Body of pancreas (tissue), 4 donors: ENCODE measurements around the gene RAPGEF1. TPM values are rescaled to one million over a fixed set of nuclear protein-coding genes. Genes with fewer than 3 reads are reported as not detected.

ENCODE experiments used
- ATAC-seq: fragments of 150-250 bp; one replicate; pipeline ENCODE4 v1.9.1; 2016
- DNase-seq, 4 donors: peaks; one replicate each; pipeline ENCODE4 v3.0.0-alpha.2; 2019
- H3K27ac ChIP-seq, 4 donors: fragments of 200-600 bp; sonication (generic); 1 replicate in 3 of 4; 2 replicates in 1 of 4; pipeline versions ENCODE4 v1.5.1 to v1.6.1; 2016 to 2019; ENCODE audit warnings: mild to moderate bottlenecking in 1 of 4, mixed read lengths in 1 of 4, moderate library complexity in 1 of 4
- H3K27me3 ChIP-seq, 2 donors: fragments of 200-600 bp; sonication (generic); one replicate each; pipeline ENCODE4 v1.6.0; 2016; ENCODE audit warnings: mild to moderate bottlenecking in 1 of 2
- H3K36me3 ChIP-seq, 2 donors: fragments of 200-600 bp; sonication (generic); replicated peaks in 1 of 2; 2 replicates each; pipeline ENCODE4 v1.5.1; 2016; ENCODE audit warnings: low read depth in 2 of 2; ENCODE audit not compliant: insufficient read depth in 1 of 2
- H3K4me1 ChIP-seq: fragments of 200-600 bp; sonication (generic); one replicate; pipeline ENCODE4 v1.6.0; 2016
- H3K4me3 ChIP-seq, 2 donors: fragments of 200-600 bp; sonication (generic); 1 replicate in 1 of 2; 2 replicates in 1 of 2; pipeline ENCODE4 v1.5.1; 2016 to 2019
- H3K9me3 ChIP-seq, 3 donors: fragments of 200-600 bp; sonication (generic); 1 replicate in 2 of 3; 2 replicates in 1 of 3; pipeline ENCODE4 v1.5.1; 2016
- CTCF ChIP-seq, 7 experiments: fragments of 450-650 bp in 4 of 7; fragments of 200-600 bp in 3 of 7; sonication (generic) in 3 of 7; IDR thresholded peaks; one replicate each; pipeline ENCODE4 v1.5.1; 2016 to 2019; ENCODE audit warnings: antibody characterized with exemption in 7 of 7
- POLR2A ChIP-seq, 3 donors: fragments of 450-650 bp; IDR thresholded peaks; one replicate each; pipeline ENCODE4 v1.6.1; 2016; ENCODE audit warnings: antibody characterized with exemption in 3 of 3, mild to moderate bottlenecking in 2 of 3
- WGBS, 2 donors: methylation state at CpG; one replicate each; pipeline ENCODE4 v1.1.5; 2017; 5-methylcytosine and 5-hydroxymethylcytosine counted together
- intact Hi-C: fragments of 100-400 bp; cut with DNase I; formaldehyde crosslinking; loops from one replicate; pipeline ENCODE4 v1.15.1; 2023
- total RNA-seq, 2 donors: library from RNA; depleted of rRNA; stranded (reverse); fragments of >200 nt; gene quantifications; one replicate each; pipeline ENCODE4 v1.1.0, GENCODE V29; 2016

RAPGEF1 gene
- total RNA-seq, 2 donors from 2014 or later: 30.1 to 70.5 TPM

DNA sequence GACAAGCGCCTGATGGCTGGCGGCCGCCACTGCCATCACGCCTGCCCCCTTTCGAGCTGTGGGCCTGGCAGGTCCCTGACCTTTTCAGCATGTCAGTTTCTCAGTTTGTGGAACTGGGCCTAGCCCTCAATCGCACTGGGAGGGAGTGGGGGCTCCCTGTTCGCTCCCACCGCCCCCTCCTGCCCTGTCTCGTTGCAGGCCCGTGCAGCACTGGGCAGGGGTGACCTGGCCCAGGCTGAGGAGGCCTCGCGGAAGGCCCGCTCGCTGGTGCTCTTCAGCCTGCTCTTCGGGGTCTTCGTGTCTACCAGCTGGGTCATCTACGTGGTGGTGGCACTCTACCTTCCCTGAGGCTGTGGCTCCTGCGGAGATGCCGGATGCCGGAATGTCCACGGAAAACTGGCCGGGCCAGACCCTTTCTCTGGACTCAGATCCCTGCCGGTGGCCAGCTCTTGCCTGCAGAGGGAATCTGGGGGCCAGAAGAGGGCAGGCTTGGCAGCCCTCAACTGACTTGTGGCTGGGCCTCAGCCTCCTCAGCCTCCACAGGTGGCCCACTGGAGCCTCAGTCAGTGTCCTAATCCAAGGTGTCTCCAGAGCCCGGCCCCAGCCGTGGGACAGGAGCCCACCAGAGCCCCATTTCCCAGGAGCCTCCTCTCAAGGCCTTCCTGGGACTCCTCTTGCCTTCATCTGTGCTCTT, 181.9 kb downstream of the RAPGEF1 start:
- whole genome bisulfite sequencing, 2 donors: 95 to 96% methylated on average over 5 to 17 of the region's 25 CpGs
- no peak overlapping the region for H3K4me3 ChIP-seq
- no peak for DNase-seq
- no peak for ATAC-seq
- TF ChIP-seq CTCF (IDR thresholded peaks at IDR 0.05) (no peak), POLR2A (IDR thresholded peaks at IDR 0.05) (no peak)
- no peaks in the 10 kb centered on the region for H3K4me1 ChIP-seq
- H3K27me3 ChIP-seq: no peaks in the 10 kb centered on the region
- intact Hi-C loops: no loop called here
- no peak overlapping the region for H3K27ac ChIP-seq
- no peaks in the 10 kb centered on the region for H3K36me3 ChIP-seq
- no peaks in the 10 kb centered on the region for H3K9me3 ChIP-seq

- Histone ChIP-seq H3K27ac (no peak overlapping the region), H3K27me3 (no peaks in the 10 kb centered on the region), H3K9me3 (no peaks in the 10 kb centered on the region), H3K4me1 (no peaks in the 10 kb centered on the region), H3K36me3 (no peaks in the 10 kb centered on the region), H3K4me3 (no peak overlapping the region)
- DNase-seq (no peak), ATAC-seq (no peak)
- intact Hi-C loops: no loop called here
- 90 to 93% methylated on average over 9 to 15 of the region's 15 CpGs for WGBS, 2 donors
- TF ChIP-seq CTCF (IDR thresholded peaks at IDR 0.05) (no peak), POLR2A (IDR thresholded peaks at IDR 0.05) (no peak)
These were observed 183.8 kb downstream of the RAPGEF1 start for GRCh38 chr9:131555841-131556673.

DNA sequence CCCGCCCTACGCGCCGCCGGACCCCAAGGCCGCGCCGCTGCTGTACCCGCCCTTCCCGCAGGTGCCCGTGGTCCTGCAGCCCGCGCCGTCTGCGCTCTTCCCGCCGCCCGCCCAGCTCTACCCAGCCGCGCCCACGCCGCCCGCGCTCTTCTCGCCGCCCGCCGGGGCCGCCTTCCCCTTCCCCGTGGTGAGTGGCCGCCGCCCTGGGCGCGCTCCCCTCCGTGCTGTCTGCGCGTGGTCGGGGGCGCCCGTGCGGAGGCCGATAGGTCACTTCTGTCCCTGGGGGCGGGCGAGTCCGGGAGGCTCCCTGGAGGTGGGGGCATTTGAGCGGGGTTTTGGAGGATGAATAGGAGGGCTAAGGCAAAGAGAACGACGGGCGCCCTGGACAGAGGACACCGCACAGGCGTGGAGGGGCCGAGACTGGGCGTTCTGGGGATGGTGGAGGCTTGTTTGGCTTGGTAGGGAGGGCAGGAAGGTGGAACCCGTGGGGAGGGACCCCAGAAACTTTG, 185.0 kb downstream of the RAPGEF1 start:
- Histone ChIP-seq H3K27ac (no peak overlapping the region), H3K36me3 (no peaks in the 10 kb centered on the region), H3K4me1 (no peaks in the 10 kb centered on the region), H3K9me3 (no peaks in the 10 kb centered on the region), H3K27me3 (no peaks in the 10 kb centered on the region), H3K4me3 (no peak overlapping the region)
- intact Hi-C loops: no loop called here
- 62 to 91% methylated on average over 40 to 54 of the region's 54 CpGs for WGBS, 2 donors
- ATAC-seq: no peak
- DNase-seq: no peak
- TF ChIP-seq CTCF (IDR thresholded peaks at IDR 0.05) (no peak), POLR2A (IDR thresholded peaks at IDR 0.05) (no peak)

- no peaks in the 10 kb centered on the region for H3K9me3 ChIP-seq
- no peak for DNase-seq
- ATAC-seq: no peak
- H3K27ac ChIP-seq: no peak overlapping the region
- WGBS, 2 donors: 69 to 91% methylated on average over 10 to 37 of the region's 60 CpGs
- no peaks in the 10 kb centered on the region for H3K27me3 ChIP-seq
- no peaks in the 10 kb centered on the region for H3K4me1 ChIP-seq
- intact Hi-C loops: no loop called here
- no peaks in the 10 kb centered on the region for H3K36me3 ChIP-seq
- TF ChIP-seq POLR2A (IDR thresholded peaks at IDR 0.05) (no peak), CTCF (IDR thresholded peaks at IDR 0.05) (no peak)
- H3K4me3 ChIP-seq: no peak overlapping the region
These were observed 185.6 kb downstream of the RAPGEF1 start for GRCh38 chr9:131554087-131554842.
